MM.1S (cell line): ENCODE results near the gene SSBP2.

ENCODE experiments used
- DNase-seq: peaks from one replicate; pipeline ENCODE4 v3.0.0-alpha.2; 2015
- H2AFZ ChIP-seq: fragments of 300-600 bp; sonication (generic); 2 replicates; pipeline ENCODE4 v1.6.0; 2016; ENCODE audit warnings: antibody characterized with exemption, low read length
- H3F3A ChIP-seq: fragments of 300-600 bp; sonication (generic); 2 replicates; pipeline ENCODE4 v1.6.1; 2016; ENCODE audit warnings: mild to moderate bottlenecking, antibody characterized with exemption, low read length, moderate library complexity, mixed read lengths; ENCODE audit not compliant: insufficient read depth
- H3K27ac ChIP-seq: fragments of 300-600 bp; sonication (generic); 2 replicates; pipeline ENCODE4 v1.5.1; 2016; ENCODE audit warnings: mild to moderate bottlenecking, low read length
- H3K27me3 ChIP-seq: fragments of 300-600 bp; sonication (generic); replicated peaks from 2 replicates; pipeline ENCODE4 v1.6.0; 2016; ENCODE audit warnings: low read length; ENCODE audit not compliant: insufficient read depth
- H3K36me3 ChIP-seq: fragments of 300-600 bp; sonication (generic); replicated peaks from 2 replicates; pipeline ENCODE4 v1.6.1; 2016; ENCODE audit warnings: mild to moderate bottlenecking, low read length, mixed read lengths; ENCODE audit not compliant: insufficient read depth
- H3K4me1 ChIP-seq: fragments of 300-600 bp; sonication (generic); 2 replicates; pipeline ENCODE4 v1.6.1; 2016; ENCODE audit warnings: low read length, mixed read lengths
- H3K4me2 ChIP-seq: fragments of 300-600 bp; sonication (generic); 2 replicates; pipeline ENCODE4 v1.6.0; 2016; ENCODE audit warnings: low read depth, low read length
- H3K4me3 ChIP-seq: fragments of 300-600 bp; sonication (generic); 2 replicates; pipeline ENCODE4 v1.5.1; 2016; ENCODE audit warnings: low read length, mixed read lengths
- H3K79me2 ChIP-seq: fragments of 300-600 bp; sonication (generic); 2 replicates; pipeline ENCODE4 v1.6.1; 2016; ENCODE audit warnings: mixed run types, low read length, mixed read lengths
- H3K9ac ChIP-seq: fragments of 300-600 bp; sonication (generic); 2 replicates; pipeline ENCODE4 v1.6.1; 2016; ENCODE audit warnings: low read length, mixed read lengths
- H3K9me2 ChIP-seq: fragments of 300-600 bp; sonication (generic); replicated peaks from 2 replicates; pipeline ENCODE4 v1.6.1; 2016; ENCODE audit warnings: mild to moderate bottlenecking, low read length, mixed read lengths; ENCODE audit not compliant: insufficient read depth
- H3K9me3 ChIP-seq: fragments of 300-600 bp; sonication (generic); replicated peaks from 2 replicates; pipeline ENCODE4 v1.6.1; 2016; ENCODE audit warnings: mild to moderate bottlenecking, low read length, mixed read lengths; ENCODE audit not compliant: insufficient read depth
- H4K20me1 ChIP-seq: fragments of 300-600 bp; sonication (generic); 2 replicates; pipeline ENCODE4 v1.6.1; 2016; ENCODE audit warnings: mild to moderate bottlenecking, low read length, moderate library complexity, mixed read lengths; ENCODE audit not compliant: insufficient read depth
- CTCF ChIP-seq: fragments of 300-600 bp; sonication (generic); IDR thresholded peaks from 2 replicates; pipeline ENCODE4 v1.5.1; 2016; ENCODE audit warnings: antibody characterized with exemption, low read length, mixed read lengths
- EZH2 ChIP-seq: fragments of 300-600 bp; sonication (generic); optimal IDR thresholded peaks from 2 replicates; pipeline ENCODE3; 2017; ENCODE audit warnings: low read depth, mild to moderate bottlenecking, antibody characterized with exemption, low read length, mixed read lengths
- EZH2phosphoT487 ChIP-seq: fragments of 300-600 bp; sonication (generic); IDR thresholded peaks from 2 replicates; pipeline ENCODE4 v1.6.1; 2018; ENCODE audit warnings: antibody characterized with exemption, low read length

SSBP2 gene

GRCh38 chr5:81424728-81425127 is 326.2 kb downstream of the SSBP2 start:
- Histone ChIP-seq H3K79me2 (no peaks in the 10 kb centered on the region), H3K9ac (no peak overlapping the region), H3K9me2 (no peaks in the 10 kb centered on the region), H3F3A (0 out of 2 replicates have a peak, but pooled peaks cover 9% of the 10 kb centered on the region), H4K20me1 (no peaks in the 10 kb centered on the region), H3K4me2 (no peak overlapping the region), H3K36me3 (no peaks in the 10 kb centered on the region), H3K4me1 (no peaks in the 10 kb centered on the region), H3K4me3 (no peak overlapping the region), H3K27ac (no peak overlapping the region), H2AFZ (no peak overlapping the region), H3K9me3 (no peaks in the 10 kb centered on the region), H3K27me3 (no peaks in the 10 kb centered on the region)
- DNase-seq: no peak
- TF ChIP-seq EZH2phosphoT487 (no peak), CTCF (no peak), EZH2 (no peak)

- no peaks in the 10 kb centered on the region for H3K36me3 ChIP-seq
- H3K27me3 ChIP-seq: no peaks in the 10 kb centered on the region
- H3K4me3 ChIP-seq: no peak overlapping the region
- H3K9me3 ChIP-seq: no peaks in the 10 kb centered on the region
- H3K9ac ChIP-seq: no peak overlapping the region
- no peaks in the 10 kb centered on the region for H3K79me2 ChIP-seq
- TF ChIP-seq CTCF (no peak), EZH2phosphoT487 (no peak), EZH2 (no peak)
- no peak overlapping the region for H3K27ac ChIP-seq
- no peak overlapping the region for H3K4me2 ChIP-seq
- H2AFZ ChIP-seq: no peak overlapping the region
- H3K4me1 ChIP-seq: no peaks in the 10 kb centered on the region
- 0 out of 2 replicates have a peak, but pooled peaks cover 9% of the 10 kb centered on the region for H3F3A ChIP-seq
- H4K20me1 ChIP-seq: no peaks in the 10 kb centered on the region
- no peak for DNase-seq
- no peaks in the 10 kb centered on the region for H3K9me2 ChIP-seq
Measured at GRCh38 chr5:81422671-81423070, 328.2 kb downstream of the SSBP2 start.

GRCh38 chr5:81420039-81420667 is 330.7 kb downstream of the SSBP2 start:
- no peak overlapping the region for H3K27ac ChIP-seq
- H3K79me2 ChIP-seq: no peaks in the 10 kb centered on the region
- H3K9me3 ChIP-seq: no peaks in the 10 kb centered on the region
- TF ChIP-seq EZH2: no peak
- no peak for TF ChIP-seq EZH2phosphoT487
- TF ChIP-seq CTCF: no peak
- no peaks in the 10 kb centered on the region for H3F3A ChIP-seq
- H3K4me1 ChIP-seq: no peaks in the 10 kb centered on the region
- DNase-seq: no peak
- H3K4me3 ChIP-seq: no peak overlapping the region
- no peaks in the 10 kb centered on the region for H3K36me3 ChIP-seq
- no peaks in the 10 kb centered on the region for H3K9me2 ChIP-seq
- H3K4me2 ChIP-seq: no peak overlapping the region
- no peaks in the 10 kb centered on the region for H4K20me1 ChIP-seq
- H2AFZ ChIP-seq: no peak overlapping the region
- no peak overlapping the region for H3K9ac ChIP-seq
- H3K27me3 ChIP-seq: no peaks in the 10 kb centered on the region
